Measurements from ENCODE around the gene GARRE1. TPM values are rescaled to one million over a fixed set of nuclear protein-coding genes. Genes with fewer than 3 reads are reported as not detected.
"Not testable (repeated sequence)": the region's sequence is repeated elsewhere in the genome, so short reads cannot be mapped to it uniquely, and the experiment has no call there.

The GARRE1 gene
- 1 to 10 TPM; 8.1 to 8.9 (median 8.4) TPM for total RNA-seq

GRCh38 chr19:34254046-34254697 is at the start of gene GARRE1:
Gene GARRE1 (plus strand): TSS chr19:34254554. CDS start chr19:34300474, 45,920 bp downstream.
- peak; percentile 79 for DNase-seq
- peaks cover 23% of the 10 kb centered on the region for H3K4me1 Mint-ChIP-seq (ENCODE audit: low read depth)
- H3K9me3 Mint-ChIP-seq: no peaks in the 10 kb centered on the region
- H3K27me3 Mint-ChIP-seq (ENCODE audit: low read depth): no peaks in the 10 kb centered on the region
- no peaks in the 10 kb centered on the region for H3K36me3 Mint-ChIP-seq (ENCODE audit: insufficient read depth)
- H3K4me3 Mint-ChIP-seq: peak within 1 kb of the TSS; percentile 92
- ATAC-seq: peak; percentile 94 to 95

- H3K9me3 Mint-ChIP-seq; ATAC-seq; H3K36me3 Mint-ChIP-seq (ENCODE audit: insufficient read depth); DNase-seq; H3K4me3 Mint-ChIP-seq; H3K4me1 Mint-ChIP-seq (ENCODE audit: low read depth); H3K27me3 Mint-ChIP-seq (ENCODE audit: low read depth): not testable (repeated sequence)
Measured at GRCh38 chr19:34205324-34205723, 49.0 kb upstream of the GARRE1 start.

- Mint-ChIP-seq H3K4me3 (no peak overlapping the region), H3K9me3 (no peaks in the 10 kb centered on the region), H3K4me1 (ENCODE audit: low read depth) (no peaks in the 10 kb centered on the region), H3K36me3 (ENCODE audit: insufficient read depth) (peaks cover 5% of the 10 kb centered on the region), H3K27me3 (ENCODE audit: low read depth) (no peaks in the 10 kb centered on the region)
- ATAC-seq: no peak
- DNase-seq: no peak
Measured at GRCh38 chr19:34208291-34208884, 46.0 kb upstream of the GARRE1 start.

GRCh38 chr19:34209726-34210125 is 44.6 kb upstream of the GARRE1 start:
- ATAC-seq (no peak), DNase-seq (no peak)
- Mint-ChIP-seq H3K9me3 (no peaks in the 10 kb centered on the region), H3K4me1 (ENCODE audit: low read depth) (no peaks in the 10 kb centered on the region), H3K36me3 (ENCODE audit: insufficient read depth) (peaks cover 4% of the 10 kb centered on the region), H3K4me3 (no peak overlapping the region), H3K27me3 (ENCODE audit: low read depth) (no peaks in the 10 kb centered on the region)

GRCh38 chr19:34213283-34213682 is 41.1 kb upstream of the GARRE1 start:
- Mint-ChIP-seq H3K4me1 (ENCODE audit: low read depth) (peaks cover 16% of the 10 kb centered on the region), H3K36me3 (ENCODE audit: insufficient read depth) (peaks cover 13% of the 10 kb centered on the region), H3K4me3 (no peak overlapping the region), H3K27me3 (ENCODE audit: low read depth) (no peaks in the 10 kb centered on the region), H3K9me3 (no peaks in the 10 kb centered on the region)
- ATAC-seq (no peak), DNase-seq (no peak)

GRCh38 chr19:34214040-34214439 is 40.3 kb upstream of the GARRE1 start:
- Mint-ChIP-seq H3K9me3 (no peaks in the 10 kb centered on the region), H3K36me3 (ENCODE audit: insufficient read depth) (peaks cover 16% of the 10 kb centered on the region)
- no peak for ATAC-seq

GRCh38 chr19:34215006-34215665 is 39.2 kb upstream of the GARRE1 start:
- Mint-ChIP-seq H3K9me3 (no peaks in the 10 kb centered on the region), H3K4me3 (no peak overlapping the region), H3K36me3 (ENCODE audit: insufficient read depth) (peaks cover 18% of the 10 kb centered on the region), H3K27me3 (ENCODE audit: low read depth) (no peaks in the 10 kb centered on the region), H3K4me1 (ENCODE audit: low read depth) (peaks cover 27% of the 10 kb centered on the region)
- ATAC-seq: no peak
- DNase-seq: no peak

More at GRCh38 chr19:34214040-34214439, 40.3 kb upstream of the GARRE1 start:
- peaks cover 23% of the 10 kb centered on the region for H3K4me1 Mint-ChIP-seq (ENCODE audit: low read depth)
- no peak for DNase-seq
- no peaks in the 10 kb centered on the region for H3K27me3 Mint-ChIP-seq (ENCODE audit: low read depth)
- no peak overlapping the region for H3K4me3 Mint-ChIP-seq

GRCh38 chr19:34215666-34216038 is 38.7 kb upstream of the GARRE1 start:
- H3K4me3 Mint-ChIP-seq: no peak overlapping the region

GRCh38 chr19:34216745-34217219 is 37.6 kb upstream of the GARRE1 start:
- peaks cover 33% of the 10 kb centered on the region for H3K4me1 Mint-ChIP-seq (ENCODE audit: low read depth)
- H3K4me3 Mint-ChIP-seq; H3K27me3 Mint-ChIP-seq (ENCODE audit: low read depth); H3K9me3 Mint-ChIP-seq; DNase-seq; ATAC-seq: not testable (repeated sequence)
- H3K36me3 Mint-ChIP-seq (ENCODE audit: insufficient read depth): peaks cover 31% of the 10 kb centered on the region

More at GRCh38 chr19:34215666-34216038, 38.7 kb upstream of the GARRE1 start:
- ATAC-seq (no peak), DNase-seq (no peak)
- Mint-ChIP-seq H3K36me3 (ENCODE audit: insufficient read depth) (peaks cover 22% of the 10 kb centered on the region), H3K9me3 (no peaks in the 10 kb centered on the region), H3K27me3 (ENCODE audit: low read depth) (no peaks in the 10 kb centered on the region), H3K4me1 (ENCODE audit: low read depth) (peaks cover 32% of the 10 kb centered on the region)

- Mint-ChIP-seq H3K36me3 (ENCODE audit: insufficient read depth) (peaks cover 39% of the 10 kb centered on the region), H3K9me3 (no peaks in the 10 kb centered on the region), H3K27me3 (ENCODE audit: low read depth) (no peaks in the 10 kb centered on the region), H3K4me3 (peak overlapping the region; percentile 62), H3K4me1 (ENCODE audit: low read depth) (peaks cover 33% of the 10 kb centered on the region)
- ATAC-seq (peak; percentile 93), DNase-seq (peak; percentile 35)
Measured at GRCh38 chr19:34217952-34218817, 36.2 kb upstream of the GARRE1 start.

GRCh38 chr19:34218818-34219164 is 35.6 kb upstream of the GARRE1 start:
- no peak overlapping the region for H3K4me3 Mint-ChIP-seq
- ATAC-seq: no peak
- H3K4me1 Mint-ChIP-seq (ENCODE audit: low read depth): peaks cover 37% of the 10 kb centered on the region
- no peaks in the 10 kb centered on the region for H3K27me3 Mint-ChIP-seq (ENCODE audit: low read depth)
- no peak for DNase-seq
- no peaks in the 10 kb centered on the region for H3K9me3 Mint-ChIP-seq
- H3K36me3 Mint-ChIP-seq (ENCODE audit: insufficient read depth): peaks cover 43% of the 10 kb centered on the region

- ATAC-seq (no peak), DNase-seq (peak; percentile 56)
- Mint-ChIP-seq H3K27me3 (ENCODE audit: low read depth) (no peaks in the 10 kb centered on the region), H3K36me3 (ENCODE audit: insufficient read depth) (peaks cover 53% of the 10 kb centered on the region), H3K4me1 (ENCODE audit: low read depth) (peaks cover 49% of the 10 kb centered on the region), H3K9me3 (no peaks in the 10 kb centered on the region), H3K4me3 (no peak overlapping the region)
Measured at GRCh38 chr19:34220472-34221063, 33.8 kb upstream of the GARRE1 start.

GRCh38 chr19:34222386-34222785 is 32.0 kb upstream of the GARRE1 start:
- H3K27me3 Mint-ChIP-seq (ENCODE audit: low read depth): no peaks in the 10 kb centered on the region
- no peak overlapping the region for H3K4me3 Mint-ChIP-seq
- DNase-seq (no peak), ATAC-seq (no peak)
- H3K9me3 Mint-ChIP-seq: no peaks in the 10 kb centered on the region
- H3K36me3 Mint-ChIP-seq (ENCODE audit: insufficient read depth): peaks cover 58% of the 10 kb centered on the region
- peaks cover 57% of the 10 kb centered on the region for H3K4me1 Mint-ChIP-seq (ENCODE audit: low read depth)

All from activated T-cell treated with anti-CD3 and anti-CD28 coated beads, Interleukin-2, amount 50 U/mL, for 4 hours (primary cell).